Measurements from ENCODE around the gene PGAP3. TPM values are rescaled to one million over a fixed set of nuclear protein-coding genes. Genes with fewer than 3 reads are reported as not detected.
A peak's percentile ranks its signal among the peaks of the same experiment; 100 is the strongest.

PGAP3 gene
- total RNA-seq, 1 experiment from 2014 or later: 21.8 TPM

DNA sequence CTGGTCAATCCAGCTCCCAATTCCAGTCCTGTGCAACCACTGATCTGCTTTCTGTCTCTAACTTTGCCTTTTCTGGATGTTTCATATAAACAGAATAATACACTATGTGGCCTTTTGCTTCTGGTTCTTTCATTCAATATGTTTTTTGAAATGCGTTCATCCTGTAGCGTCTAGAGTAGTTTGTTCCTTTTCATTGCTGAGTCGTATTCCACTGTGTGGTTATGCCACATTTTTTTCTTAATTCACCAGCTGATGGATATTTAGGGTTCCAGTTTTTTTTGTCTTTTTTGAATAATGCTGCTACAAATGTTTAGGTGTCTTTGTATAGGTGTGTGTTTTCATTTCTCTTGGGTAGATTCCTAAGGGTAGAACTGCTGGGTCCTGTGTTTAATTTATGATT is 44.7 kb upstream of the PGAP3 start:
- in situ Hi-C loops (cut with HindIII; ENCODE audit: low pct_unique_long_range_greater_than_20kb, low sequenced_read_pairs) (no loop called here), intact Hi-C loops (cut with micrococcal nuclease; ENCODE audit: unreplicated experiment) (no loop called here)
- 0 out of 2 replicates have a peak, but pooled peaks cover 5% of the 10 kb centered on the region for H3K4me1 ChIP-seq (ENCODE audit: control insufficient read depth, insufficient read depth, low read length)
- ATAC-seq: no peak
- CTCF ChIA-PET: no interaction called here
- TF ChIP-seq, protein P1, sequence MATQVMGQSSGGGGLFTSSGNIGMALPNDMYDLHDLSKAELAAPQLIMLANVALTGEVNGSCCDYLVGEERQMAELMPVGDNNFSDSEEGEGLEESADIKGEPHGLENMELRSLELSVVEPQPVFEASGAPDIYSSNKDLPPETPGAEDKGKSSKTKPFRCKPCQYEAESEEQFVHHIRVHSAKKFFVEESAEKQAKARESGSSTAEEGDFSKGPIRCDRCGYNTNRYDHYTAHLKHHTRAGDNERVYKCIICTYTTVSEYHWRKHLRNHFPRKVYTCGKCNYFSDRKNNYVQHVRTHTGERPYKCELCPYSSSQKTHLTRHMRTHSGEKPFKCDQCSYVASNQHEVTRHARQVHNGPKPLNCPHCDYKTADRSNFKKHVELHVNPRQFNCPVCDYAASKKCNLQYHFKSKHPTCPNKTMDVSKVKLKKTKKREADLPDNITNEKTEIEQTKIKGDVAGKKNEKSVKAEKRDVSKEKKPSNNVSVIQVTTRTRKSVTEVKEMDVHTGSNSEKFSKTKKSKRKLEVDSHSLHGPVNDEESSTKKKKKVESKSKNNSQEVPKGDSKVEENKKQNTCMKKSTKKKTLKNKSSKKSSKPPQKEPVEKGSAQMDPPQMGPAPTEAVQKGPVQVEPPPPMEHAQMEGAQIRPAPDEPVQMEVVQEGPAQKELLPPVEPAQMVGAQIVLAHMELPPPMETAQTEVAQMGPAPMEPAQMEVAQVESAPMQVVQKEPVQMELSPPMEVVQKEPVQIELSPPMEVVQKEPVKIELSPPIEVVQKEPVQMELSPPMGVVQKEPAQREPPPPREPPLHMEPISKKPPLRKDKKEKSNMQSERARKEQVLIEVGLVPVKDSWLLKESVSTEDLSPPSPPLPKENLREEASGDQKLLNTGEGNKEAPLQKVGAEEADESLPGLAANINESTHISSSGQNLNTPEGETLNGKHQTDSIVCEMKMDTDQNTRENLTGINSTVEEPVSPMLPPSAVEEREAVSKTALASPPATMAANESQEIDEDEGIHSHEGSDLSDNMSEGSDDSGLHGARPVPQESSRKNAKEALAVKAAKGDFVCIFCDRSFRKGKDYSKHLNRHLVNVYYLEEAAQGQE (IDR thresholded peaks at IDR 0.05; ENCODE audit: insufficient read depth in 1 of 2, low read depth in 2 of 2, low read length in 1 of 2): no peak
- no peak for TF ChIP-seq POLR2AphosphoS5 (IDR thresholded peaks at IDR 0.05; ENCODE audit: low read depth, low read length)
- no peak for TF ChIP-seq SIN3A (IDR thresholded peaks at IDR 0.05; ENCODE audit: borderline replicate concordance, insufficient read depth, low read depth, low read length)
- no peak for TF ChIP-seq CTCF (IDR thresholded peaks at IDR 0.05)
- no peak for TF ChIP-seq TCF7L2 (IDR thresholded peaks at IDR 0.05; ENCODE audit: low read depth, low read length)
- DNase-seq (ENCODE audit: low read depth, low spot score): no peak
- no peaks in the 10 kb centered on the region for H3K36me3 ChIP-seq (ENCODE audit: control insufficient read depth, insufficient read depth, low read length)
- no peaks in the 10 kb centered on the region for H3K9me3 ChIP-seq (ENCODE audit: control insufficient read depth, insufficient read depth, low read depth, low read length)
- H3K27ac ChIP-seq (ENCODE audit: low read length): no peak overlapping the region
- POLR2A ChIA-PET: no interaction called here
- H3K4me3 ChIP-seq (ENCODE audit: low read depth in 2 of 2, low read length in 2 of 2): no peak overlapping the region
- H3K27me3 ChIP-seq (ENCODE audit: control insufficient read depth, insufficient read depth, low read length): no peaks in the 10 kb centered on the region
- BruUV-seq (replicated peaks): no TSS peak

DNA sequence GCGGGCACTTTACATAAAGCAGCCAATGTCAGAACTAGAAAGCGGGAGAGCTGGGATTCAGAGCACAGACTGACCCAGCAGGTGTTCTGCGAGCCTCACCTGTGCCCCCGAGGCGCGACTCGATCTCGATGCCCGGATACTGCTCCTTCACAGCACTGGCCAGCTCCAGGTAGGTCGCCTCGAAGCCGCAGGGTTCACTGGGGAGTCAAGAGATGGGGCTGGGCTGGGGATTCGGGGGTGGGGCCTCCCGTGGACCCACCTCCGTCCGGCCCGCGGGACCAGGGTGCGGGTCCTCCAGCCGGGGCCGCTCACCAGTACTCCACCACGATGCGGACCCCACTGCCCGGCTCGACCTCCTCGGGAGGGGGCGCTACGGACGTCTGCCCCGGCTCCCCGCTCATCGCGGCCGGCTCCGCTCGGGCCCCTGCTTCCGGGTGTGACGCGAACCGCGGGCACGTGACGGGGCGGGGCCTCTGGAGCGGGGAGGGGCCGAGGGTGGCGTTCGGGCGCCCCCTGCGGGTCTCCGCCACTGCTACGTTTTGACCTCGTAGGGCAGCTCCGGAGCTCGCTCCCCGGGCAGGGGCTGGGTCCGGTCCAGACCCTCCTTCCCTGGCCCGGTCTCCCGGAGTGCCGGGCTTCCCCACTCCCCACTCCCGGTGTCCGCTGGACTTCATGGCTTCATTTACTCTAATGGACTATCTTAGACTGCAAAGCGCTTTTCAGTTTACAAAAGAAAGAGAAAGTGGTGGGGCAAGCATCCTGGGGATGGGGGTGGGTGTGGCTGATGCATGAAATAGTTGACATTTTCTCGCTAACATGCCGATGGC is 42.5 kb upstream of the PGAP3 start, which contains the start of gene MIEN1:
Gene MIEN1, minus strand, starts transcription at position 438 of the 827 bp plus-strand sequence. Its CDS starts 37 bp downstream, at position 401.
- TF ChIP-seq SIN3A (IDR thresholded peaks at IDR 0.05; ENCODE audit: borderline replicate concordance, insufficient read depth, low read depth, low read length) (peak; percentile 80), CTCF (IDR thresholded peaks at IDR 0.05) (peak; percentile 96), POLR2AphosphoS5 (IDR thresholded peaks at IDR 0.05; ENCODE audit: low read depth, low read length) (peak; percentile 87), TCF7L2 (IDR thresholded peaks at IDR 0.05; ENCODE audit: low read depth, low read length) (no peak)
- TF ChIP-seq, protein P1 (IDR thresholded peaks at IDR 0.05; ENCODE audit: insufficient read depth in 1 of 2, low read depth in 2 of 2, low read length in 1 of 2): no peak
- DNase-seq (ENCODE audit: low read depth, low spot score) (no peak), ATAC-seq (peak; percentile 96)
- BruUV-seq (replicated peaks): TSS peak; percentile 96
- H3K27ac ChIP-seq (ENCODE audit: low read length): peak within 1 kb of the TSS; percentile 93
- in situ Hi-C loops (cut with HindIII; ENCODE audit: low pct_unique_long_range_greater_than_20kb, low sequenced_read_pairs): no loop called here
- intact Hi-C loops (cut with micrococcal nuclease; ENCODE audit: unreplicated experiment): no loop called here
- ChIA-PET CTCF (interaction anchor here (0.6 to 1.2 kb wide), 8 partner anchors 8 to 1309 kb away, joined by 3 to 11 read pairs (median 6); partner anchors contain the start of gene PGAP3), POLR2A (interaction anchor here (0.6 to 1.5 kb wide), 4 partner anchors 10 to 35 kb away, joined by 3 to 19 read pairs (median 4); no protein-coding TSS in a partner anchor)
- no peaks in the 10 kb centered on the region for H3K9me3 ChIP-seq (ENCODE audit: control insufficient read depth, insufficient read depth, low read depth, low read length)
- H3K27me3 ChIP-seq (ENCODE audit: control insufficient read depth, insufficient read depth, low read length): no peaks in the 10 kb centered on the region
- no peaks in the 10 kb centered on the region for H3K36me3 ChIP-seq (ENCODE audit: control insufficient read depth, insufficient read depth, low read length)
- peak within 1 kb of the TSS; percentile 73 to 96 for H3K4me3 ChIP-seq (ENCODE audit: low read depth in 2 of 2, low read length in 2 of 2)
- H3K4me1 ChIP-seq (ENCODE audit: control insufficient read depth, insufficient read depth, low read length): 0 out of 2 replicates have a peak, but pooled peaks cover 5% of the 10 kb centered on the region
